Loucy (cell line): ENCODE measurements around the gene MMP7.

Experiments
- H2AFZ ChIP-seq: fragments of 200-600 bp; sonication (generic); 2 replicates; pipeline ENCODE4 v1.6.0; 2016; ENCODE audit warnings: antibody characterized with exemption, mild to moderate bottlenecking, low read length, moderate library complexity
- H3F3A ChIP-seq: fragments of 200-600 bp; 2 replicates; pipeline ENCODE4 v1.6.0; 2016; ENCODE audit warnings: antibody characterized with exemption, low read depth, mild to moderate bottlenecking
- H3K27me3 ChIP-seq: fragments of 200-600 bp; sonication (generic); 2 replicates; pipeline ENCODE4 v1.6.1; 2014; ENCODE audit warnings: low read length, mild to moderate bottlenecking; ENCODE audit not compliant: insufficient read depth, poor library complexity, severe bottlenecking
- H3K36me3 ChIP-seq: fragments of 200-600 bp; sonication (generic); 2 replicates; pipeline ENCODE4 v1.6.1; 2016; ENCODE audit warnings: low read length; ENCODE audit not compliant: insufficient read depth
- H3K4me1 ChIP-seq: fragments of 200-600 bp; sonication (generic); 2 replicates; pipeline ENCODE4 v1.5.1; 2014; ENCODE audit warnings: low read length, mild to moderate bottlenecking; ENCODE audit not compliant: insufficient read depth, poor library complexity, severe bottlenecking
- H3K4me2 ChIP-seq: fragments of 200-600 bp; sonication (generic); 2 replicates; pipeline ENCODE4 v1.6.0; 2014; ENCODE audit warnings: antibody characterized with exemption, low read length, low read depth, mild to moderate bottlenecking; ENCODE audit not compliant: poor library complexity, severe bottlenecking
- H3K4me3 ChIP-seq: fragments of 200-600 bp; sonication (generic); 2 replicates; pipeline ENCODE4 v1.5.1; 2014; ENCODE audit warnings: low read length, mild to moderate bottlenecking, mixed read lengths; ENCODE audit not compliant: poor library complexity, severe bottlenecking
- H3K79me2 ChIP-seq: fragments of 200-600 bp; sonication (generic); 2 replicates; pipeline ENCODE4 v1.6.1; 2014; ENCODE audit warnings: low read length; ENCODE audit not compliant: insufficient read depth
- H3K9ac ChIP-seq: fragments of 200-600 bp; sonication (generic); 2 replicates; pipeline ENCODE4 v1.6.0; 2014; ENCODE audit warnings: mild to moderate bottlenecking, low read depth, low read length, moderate library complexity; ENCODE audit not compliant: poor library complexity, severe bottlenecking
- H3K9me2 ChIP-seq: fragments of 200-600 bp; sonication (generic); replicated peaks from 2 replicates; pipeline ENCODE4 v1.6.1; 2016; ENCODE audit warnings: low read depth, low read length, mixed read lengths
- H3K9me3 ChIP-seq: fragments of 200-600 bp; sonication (generic); 2 replicates; pipeline ENCODE4 v1.6.1; 2014; ENCODE audit warnings: mild to moderate bottlenecking, antibody characterized with exemption, low read length, low read depth; ENCODE audit not compliant: insufficient read depth
- H4K20me1 ChIP-seq: fragments of 200-600 bp; sonication (generic); 2 replicates; pipeline ENCODE4 v1.6.0; 2014; ENCODE audit warnings: antibody characterized with exemption, low read length, mild to moderate bottlenecking; ENCODE audit not compliant: insufficient read depth, poor library complexity, severe bottlenecking
- EZH2phosphoT487 ChIP-seq: fragments of 200-600 bp; IDR thresholded peaks from 2 replicates; pipeline ENCODE4 v1.6.1; 2018; ENCODE audit warnings: antibody characterized with exemption, mild to moderate bottlenecking, moderate library complexity, borderline replicate concordance
- TF ChIP-seq, protein P1 (sequence below): fragments of 200-600 bp; sonication (generic); conservative IDR thresholded peaks from 2 replicates; pipeline ENCODE4 v1.5.1; 2014; ENCODE audit warnings: mild to moderate bottlenecking, antibody characterized with exemption, low read length

MMP7 gene

DNA sequence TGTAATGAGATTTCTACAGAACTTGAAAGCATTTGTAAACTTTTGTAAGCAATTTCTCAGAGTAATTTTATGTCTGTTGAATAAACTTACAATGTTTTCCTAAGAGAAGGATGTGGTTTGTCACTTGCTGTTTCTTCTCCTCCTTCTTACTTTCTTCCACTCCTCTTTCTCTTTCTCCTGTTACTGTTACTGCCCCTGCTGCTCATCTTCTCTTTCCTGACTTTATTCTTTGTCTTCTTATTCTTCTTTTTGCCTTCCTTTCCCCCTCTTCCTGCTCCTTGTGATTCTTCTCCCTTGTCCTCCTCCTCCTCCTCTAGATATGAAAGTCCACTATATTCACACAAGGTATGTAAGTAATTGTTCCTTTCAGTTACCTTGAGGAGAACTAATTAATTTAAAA, 31.1 kb upstream of the MMP7 start:
- Histone ChIP-seq H3K4me3 (peak overlapping the region; percentile 63), H3K4me1 (peaks cover 57% of the 10 kb centered on the region)

DNA sequence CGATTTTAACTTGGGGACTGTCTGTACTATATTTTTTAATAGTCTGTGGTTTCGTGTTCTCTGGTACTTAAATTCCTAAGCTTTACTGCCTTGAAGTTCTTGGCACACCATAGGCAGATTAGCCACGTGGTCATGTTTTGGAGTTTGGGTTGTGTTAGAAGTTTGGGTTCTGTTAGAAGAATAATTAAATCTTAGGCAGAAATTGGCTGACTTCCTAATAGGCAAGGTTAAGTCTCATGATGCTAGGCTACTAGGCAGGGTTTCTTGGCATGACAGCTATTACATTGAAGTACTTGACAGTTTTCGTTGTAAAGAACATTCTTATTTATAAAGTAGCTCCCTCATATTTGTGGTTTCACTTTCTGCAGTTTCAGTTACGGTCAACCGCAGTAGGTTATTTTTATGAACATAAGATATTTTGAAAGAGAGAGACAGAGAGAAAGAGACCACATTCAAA, 30.0 kb upstream of the MMP7 start:
- H3K9me3 ChIP-seq, result peaks cover 13% of the 10 kb centered on the region
- peak overlapping the region; percentile 82 for H3K4me2 ChIP-seq
- H4K20me1 ChIP-seq, result no peaks in the 10 kb centered on the region
- H3K79me2 ChIP-seq, result no peaks in the 10 kb centered on the region
- peaks cover 57% of the 10 kb centered on the region for H3K4me1 ChIP-seq
- TF ChIP-seq EZH2phosphoT487, result no peak
- TF ChIP-seq, protein P1, sequence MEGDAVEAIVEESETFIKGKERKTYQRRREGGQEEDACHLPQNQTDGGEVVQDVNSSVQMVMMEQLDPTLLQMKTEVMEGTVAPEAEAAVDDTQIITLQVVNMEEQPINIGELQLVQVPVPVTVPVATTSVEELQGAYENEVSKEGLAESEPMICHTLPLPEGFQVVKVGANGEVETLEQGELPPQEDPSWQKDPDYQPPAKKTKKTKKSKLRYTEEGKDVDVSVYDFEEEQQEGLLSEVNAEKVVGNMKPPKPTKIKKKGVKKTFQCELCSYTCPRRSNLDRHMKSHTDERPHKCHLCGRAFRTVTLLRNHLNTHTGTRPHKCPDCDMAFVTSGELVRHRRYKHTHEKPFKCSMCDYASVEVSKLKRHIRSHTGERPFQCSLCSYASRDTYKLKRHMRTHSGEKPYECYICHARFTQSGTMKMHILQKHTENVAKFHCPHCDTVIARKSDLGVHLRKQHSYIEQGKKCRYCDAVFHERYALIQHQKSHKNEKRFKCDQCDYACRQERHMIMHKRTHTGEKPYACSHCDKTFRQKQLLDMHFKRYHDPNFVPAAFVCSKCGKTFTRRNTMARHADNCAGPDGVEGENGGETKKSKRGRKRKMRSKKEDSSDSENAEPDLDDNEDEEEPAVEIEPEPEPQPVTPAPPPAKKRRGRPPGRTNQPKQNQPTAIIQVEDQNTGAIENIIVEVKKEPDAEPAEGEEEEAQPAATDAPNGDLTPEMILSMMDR, result no peak
- no peak overlapping the region; the same call in 1 of the 2 replicates for H2AFZ ChIP-seq
- peak overlapping the region; percentile 67 for H3K9ac ChIP-seq
- no peaks in the 10 kb centered on the region for H3K27me3 ChIP-seq
- peaks cover 23% of the 10 kb centered on the region for H3F3A ChIP-seq
- H3K9me2 ChIP-seq, result no peaks in the 10 kb centered on the region
- H3K4me3 ChIP-seq, result peak overlapping the region; percentile 63
- no peaks in the 10 kb centered on the region for H3K36me3 ChIP-seq

More for the DNA sequence above, 31.1 kb upstream of the MMP7 start:
- Histone ChIP-seq H3K9me2 (no peaks in the 10 kb centered on the region), H3K9me3 (peaks cover 21% of the 10 kb centered on the region), H2AFZ (peak overlapping the region; percentile 35; the same call in 1 of the 2 replicates), H3K4me2 (peak overlapping the region; percentile 82), H3K79me2 (no peaks in the 10 kb centered on the region), H3F3A (peaks cover 23% of the 10 kb centered on the region), H4K20me1 (no peaks in the 10 kb centered on the region), H3K9ac (peak overlapping the region; percentile 67), H3K27me3 (no peaks in the 10 kb centered on the region), H3K36me3 (no peaks in the 10 kb centered on the region)
- no peak for TF ChIP-seq EZH2phosphoT487
- TF ChIP-seq, protein P1, result no peak

DNA sequence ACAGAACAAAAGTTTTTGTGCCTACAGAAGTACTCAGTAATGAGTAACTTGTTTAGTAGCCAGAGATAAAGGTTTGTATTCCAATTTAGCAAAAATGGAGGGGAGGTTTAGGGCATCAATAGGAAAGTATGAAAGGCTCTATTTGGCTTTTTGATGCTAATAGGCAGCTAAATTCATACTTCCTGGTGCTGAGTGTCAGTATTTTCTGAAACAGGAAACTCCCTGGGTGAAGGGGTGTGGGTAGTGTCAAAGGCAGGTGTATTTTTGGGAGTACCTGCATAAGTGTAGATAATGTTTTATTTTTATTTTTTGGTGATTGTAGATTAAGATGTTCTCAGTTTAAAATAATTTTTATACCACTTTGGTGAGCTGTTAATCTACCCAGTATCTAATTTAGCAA, 29.3 kb upstream of the MMP7 start:
- H3K4me1 ChIP-seq, result peaks cover 52% of the 10 kb centered on the region
- H3F3A ChIP-seq, result peaks cover 23% of the 10 kb centered on the region
- H3K36me3 ChIP-seq, result no peaks in the 10 kb centered on the region
- TF ChIP-seq, protein P1, result no peak
- TF ChIP-seq EZH2phosphoT487, result no peak
- H2AFZ ChIP-seq, result 0 out of 2 replicates have a peak overlapping the region, but pooled peaks have one; percentile 14
- peak overlapping the region; percentile 82 for H3K4me2 ChIP-seq
- peak overlapping the region; percentile 67 for H3K9ac ChIP-seq
- no peaks in the 10 kb centered on the region for H3K79me2 ChIP-seq
- H3K9me2 ChIP-seq, result no peaks in the 10 kb centered on the region
- no peaks in the 10 kb centered on the region for H4K20me1 ChIP-seq
- H3K4me3 ChIP-seq, result peak overlapping the region; percentile 63
- H3K27me3 ChIP-seq, result no peaks in the 10 kb centered on the region
- H3K9me3 ChIP-seq, result peaks cover 13% of the 10 kb centered on the region
